ENCODE results near the gene PIH1D1. TPM values are rescaled to one million over a fixed set of nuclear protein-coding genes. Genes with fewer than 3 reads are reported as not detected.

The PIH1D1 gene
- total and polyA plus RNA-seq, 2 donors (not counting 3 experiments of a cell fraction or from before 2014, with no cell fraction given), result 83.2 to 86.9 TPM

DNA sequence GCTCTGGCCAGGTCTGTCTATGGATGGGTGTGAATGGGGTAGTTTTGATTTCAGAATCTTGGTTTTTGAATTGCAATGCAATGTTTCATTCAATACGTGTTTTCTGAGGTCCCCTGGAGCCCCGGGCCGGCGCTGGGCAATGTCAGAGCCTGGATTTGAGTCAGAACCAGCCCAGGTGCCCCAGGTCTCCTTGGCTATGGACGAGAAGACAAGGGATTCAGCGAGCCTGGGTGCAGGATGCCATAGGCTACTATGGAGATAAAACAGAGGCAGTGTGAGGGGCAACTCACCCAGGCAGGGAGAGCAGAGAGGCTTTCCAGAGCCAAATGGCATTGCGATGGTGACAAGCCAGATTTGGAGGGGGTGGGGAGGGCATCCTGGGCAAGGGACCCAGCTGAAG lies 34.6 kb upstream of the PIH1D1 start:
- ChIA-PET POLR2A (no interaction called here), CTCF (no interaction called here)
- no peak overlapping the region for H3K4me2 ChIP-seq (ENCODE audit: insufficient read depth, low read length)
- H3K4me3 ChIP-seq (replicated peaks in 1 of 3; ENCODE audit: insufficient read depth in 1 of 3, low read depth in 1 of 3, low read length in 3 of 3), result no peak overlapping the region
- no peaks in the 10 kb centered on the region for H3K27me3 ChIP-seq (ENCODE audit: control insufficient read depth in 2 of 2, insufficient read depth in 2 of 2, low read length in 2 of 2)
- H4K20me1 ChIP-seq (replicated peaks; ENCODE audit: control insufficient read depth, extremely low read depth, insufficient read depth, low read length), result peaks cover 5% of the 10 kb centered on the region
- dilution Hi-C loops (cut with MboI; ENCODE audit: extremely low pct_ligation_motif_present, low sequenced_read_pairs) (no loop called here), intact Hi-C loops (cut with micrococcal nuclease) (loop anchor here (2.0 kb wide), 1 partner anchor 155 kb away; the partner anchor contains the start of gene RRAS)
- no peak overlapping the region for H3K9ac ChIP-seq (replicated peaks; ENCODE audit: extremely low read depth, insufficient read depth, low read length)
- no peak overlapping the region for H3K27ac ChIP-seq (ENCODE audit: insufficient read depth, low read depth, low read length)
- peaks cover 20 to 21% of the 10 kb centered on the region in 2 experiments for H3K36me3 ChIP-seq (ENCODE audit: control insufficient read depth in 2 of 2, extremely low read depth in 1 of 2, insufficient read depth in 2 of 2, low read length in 2 of 2)
- peaks cover 14% of the 10 kb centered on the region for H3K4me1 ChIP-seq (ENCODE audit: control insufficient read depth, extremely low read depth, insufficient read depth, low read length)
- BruUV-seq (replicated peaks), result no TSS peak
- DNase-seq (ENCODE audit: low read depth, low spot score) (no peak), FAIRE-seq (no peak)
- TF ChIP-seq POLR2AphosphoS5 (IDR thresholded peaks at IDR 0.05; ENCODE audit: insufficient read depth, low read depth, low read length) (no peak), EZH2 (IDR thresholded peaks at IDR 0.05; ENCODE audit: borderline replicate concordance, low read depth, low read length, severe bottlenecking) (no peak), POLR2A (IDR thresholded peaks at IDR 0.05; ENCODE audit: low read depth, low read length) (no peak), FOS (IDR thresholded peaks at IDR 0.05; ENCODE audit: borderline replicate concordance, insufficient read depth, low read length) (no peak), MYC (IDR thresholded peaks at IDR 0.05; ENCODE audit: low read depth, low read length) (no peak), JUN (IDR thresholded peaks at IDR 0.05; ENCODE audit: borderline replicate concordance, insufficient read depth, insufficient read length, low read depth) (no peak)
- TF ChIP-seq, protein P1, sequence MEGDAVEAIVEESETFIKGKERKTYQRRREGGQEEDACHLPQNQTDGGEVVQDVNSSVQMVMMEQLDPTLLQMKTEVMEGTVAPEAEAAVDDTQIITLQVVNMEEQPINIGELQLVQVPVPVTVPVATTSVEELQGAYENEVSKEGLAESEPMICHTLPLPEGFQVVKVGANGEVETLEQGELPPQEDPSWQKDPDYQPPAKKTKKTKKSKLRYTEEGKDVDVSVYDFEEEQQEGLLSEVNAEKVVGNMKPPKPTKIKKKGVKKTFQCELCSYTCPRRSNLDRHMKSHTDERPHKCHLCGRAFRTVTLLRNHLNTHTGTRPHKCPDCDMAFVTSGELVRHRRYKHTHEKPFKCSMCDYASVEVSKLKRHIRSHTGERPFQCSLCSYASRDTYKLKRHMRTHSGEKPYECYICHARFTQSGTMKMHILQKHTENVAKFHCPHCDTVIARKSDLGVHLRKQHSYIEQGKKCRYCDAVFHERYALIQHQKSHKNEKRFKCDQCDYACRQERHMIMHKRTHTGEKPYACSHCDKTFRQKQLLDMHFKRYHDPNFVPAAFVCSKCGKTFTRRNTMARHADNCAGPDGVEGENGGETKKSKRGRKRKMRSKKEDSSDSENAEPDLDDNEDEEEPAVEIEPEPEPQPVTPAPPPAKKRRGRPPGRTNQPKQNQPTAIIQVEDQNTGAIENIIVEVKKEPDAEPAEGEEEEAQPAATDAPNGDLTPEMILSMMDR (IDR thresholded peaks at IDR 0.05; ENCODE audit: extremely low read depth in 1 of 2, insufficient read depth in 1 of 2, low read depth in 1 of 2, low read length in 2 of 2), result no peak
- TF ChIP-seq, protein P2, sequence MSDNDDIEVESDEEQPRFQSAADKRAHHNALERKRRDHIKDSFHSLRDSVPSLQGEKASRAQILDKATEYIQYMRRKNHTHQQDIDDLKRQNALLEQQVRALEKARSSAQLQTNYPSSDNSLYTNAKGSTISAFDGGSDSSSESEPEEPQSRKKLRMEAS (IDR thresholded peaks at IDR 0.05; ENCODE audit: insufficient read depth, insufficient read length), result no peak
- peaks cover 37% of the 10 kb centered on the region for H3K79me2 ChIP-seq (ENCODE audit: control insufficient read depth, insufficient read depth, low read length)
- H3K9me1 ChIP-seq (replicated peaks; ENCODE audit: control insufficient read depth, extremely low read depth, insufficient read depth, low read length), result no peaks in the 10 kb centered on the region
- H2AFZ ChIP-seq (ENCODE audit: low read depth, low read length), result no peak overlapping the region
- H3K9me3 ChIP-seq (replicated peaks; ENCODE audit: control insufficient read depth, insufficient read depth, low read length), result no peaks in the 10 kb centered on the region

Data from endothelial cell of umbilical vein (primary cell).